GM19452 (cell line): ENCODE measurements around the gene TNFAIP8L3.

Experiments
- ATAC-seq: cut with Tn5 transposase; IDR thresholded peaks from one replicate; pipeline ENCODE4 v1.9.1; 2021; ENCODE audit not compliant: unreplicated experiment

TNFAIP8L3 gene

GRCh38 chr15:51007131-51007666, 87.5 kb downstream of the TNFAIP8L3 start:
- no peak for ATAC-seq
